Nephron (organoid): Measurements from ENCODE around the gene GFPT2.

Source experiments
- H3K27ac Mint-ChIP-seq, 3 experiments: 2 replicates each; pipeline ENCODE4 v1.8.0; 2020; ENCODE audit warnings: mixed read lengths in 3 of 3, mild to moderate bottlenecking in 2 of 3, moderate library complexity in 1 of 3
- H3K27me3 Mint-ChIP-seq: 2 replicates; pipeline ENCODE4 v1.8.0; 2021; ENCODE audit warnings: low read depth, mild to moderate bottlenecking, moderate library complexity, mixed read lengths
- H3K36me3 Mint-ChIP-seq: 2 replicates; pipeline ENCODE4 v1.8.0; 2020; ENCODE audit warnings: low read depth, mixed read lengths
- H3K4me1 Mint-ChIP-seq: 2 replicates; pipeline ENCODE4 v1.8.0; 2020; ENCODE audit warnings: mixed read lengths
- H3K4me3 Mint-ChIP-seq, 3 experiments: 2 replicates each; pipeline ENCODE4 v1.8.0; 2020; ENCODE audit warnings: mild to moderate bottlenecking in 3 of 3, mixed read lengths in 3 of 3, moderate library complexity in 2 of 3
- H3K9me3 Mint-ChIP-seq: 2 replicates; pipeline ENCODE4 v1.8.0; 2020; ENCODE audit warnings: mixed read lengths
- TF ChIP-seq, protein P1 (sequence below), 3 experiments: fragments of 200-600 bp; sonication (generic); IDR thresholded peaks; one replicate each; pipeline ENCODE4 v1.5.0; 2021; ENCODE audit warnings: antibody characterized with exemption in 3 of 3; ENCODE audit not compliant: unreplicated experiment in 3 of 3

Gene GFPT2

GRCh38 chr5:180271221-180271620, 81.9 kb downstream of the GFPT2 start:
- Mint-ChIP-seq H3K4me1 (no peaks in the 10 kb centered on the region), H3K27ac (no peak overlapping the region), H3K4me3 (no peak overlapping the region), H3K27me3 (no peaks in the 10 kb centered on the region), H3K36me3 (peaks cover 98% of the 10 kb centered on the region), H3K9me3 (peaks cover 62% of the 10 kb centered on the region)
- TF ChIP-seq, protein P1, sequence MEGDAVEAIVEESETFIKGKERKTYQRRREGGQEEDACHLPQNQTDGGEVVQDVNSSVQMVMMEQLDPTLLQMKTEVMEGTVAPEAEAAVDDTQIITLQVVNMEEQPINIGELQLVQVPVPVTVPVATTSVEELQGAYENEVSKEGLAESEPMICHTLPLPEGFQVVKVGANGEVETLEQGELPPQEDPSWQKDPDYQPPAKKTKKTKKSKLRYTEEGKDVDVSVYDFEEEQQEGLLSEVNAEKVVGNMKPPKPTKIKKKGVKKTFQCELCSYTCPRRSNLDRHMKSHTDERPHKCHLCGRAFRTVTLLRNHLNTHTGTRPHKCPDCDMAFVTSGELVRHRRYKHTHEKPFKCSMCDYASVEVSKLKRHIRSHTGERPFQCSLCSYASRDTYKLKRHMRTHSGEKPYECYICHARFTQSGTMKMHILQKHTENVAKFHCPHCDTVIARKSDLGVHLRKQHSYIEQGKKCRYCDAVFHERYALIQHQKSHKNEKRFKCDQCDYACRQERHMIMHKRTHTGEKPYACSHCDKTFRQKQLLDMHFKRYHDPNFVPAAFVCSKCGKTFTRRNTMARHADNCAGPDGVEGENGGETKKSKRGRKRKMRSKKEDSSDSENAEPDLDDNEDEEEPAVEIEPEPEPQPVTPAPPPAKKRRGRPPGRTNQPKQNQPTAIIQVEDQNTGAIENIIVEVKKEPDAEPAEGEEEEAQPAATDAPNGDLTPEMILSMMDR (IDR thresholded peaks at IDR 0.05; ENCODE audit: unreplicated experiment in 3 of 3), result no peak

DNA sequence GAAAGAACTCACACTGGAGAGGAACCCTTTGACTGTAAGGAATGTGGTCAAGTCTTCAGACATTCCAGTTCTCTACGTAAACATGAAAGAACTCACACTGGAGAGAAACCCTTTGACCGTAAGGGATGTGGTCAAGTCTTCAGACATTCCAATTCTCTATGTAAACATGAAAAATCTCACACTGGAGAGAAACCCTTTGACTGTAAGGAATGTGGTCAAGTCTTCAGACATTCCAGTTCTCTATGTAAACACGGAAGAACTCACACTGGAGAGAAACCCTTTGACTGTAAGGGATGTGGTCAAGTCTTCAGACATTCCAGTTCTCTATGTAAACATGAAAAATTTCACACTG, 93.9 kb downstream of the GFPT2 start:
- Mint-ChIP-seq H3K36me3 (peaks cover 100% of the 10 kb centered on the region), H3K4me3 (no peak overlapping the region), H3K9me3 (peaks cover 89% of the 10 kb centered on the region), H3K4me1 (no peaks in the 10 kb centered on the region), H3K27ac (no peak overlapping the region), H3K27me3 (no peaks in the 10 kb centered on the region)
- TF ChIP-seq, protein P1 (IDR thresholded peaks at IDR 0.05; ENCODE audit: unreplicated experiment in 3 of 3), result no peak

GRCh38 chr5:180253036-180253824, 99.9 kb downstream of the GFPT2 start:
- TF ChIP-seq, protein P1 (IDR thresholded peaks at IDR 0.05; ENCODE audit: unreplicated experiment in 3 of 3), result no peak
- H3K9me3 Mint-ChIP-seq, result peaks cover 87% of the 10 kb centered on the region
- peaks cover 3% of the 10 kb centered on the region for H3K27me3 Mint-ChIP-seq
- peaks cover 100% of the 10 kb centered on the region for H3K36me3 Mint-ChIP-seq
- H3K4me3 Mint-ChIP-seq, result no peak overlapping the region
- no peaks in the 10 kb centered on the region for H3K4me1 Mint-ChIP-seq
- H3K27ac Mint-ChIP-seq, result no peak overlapping the region

DNA sequence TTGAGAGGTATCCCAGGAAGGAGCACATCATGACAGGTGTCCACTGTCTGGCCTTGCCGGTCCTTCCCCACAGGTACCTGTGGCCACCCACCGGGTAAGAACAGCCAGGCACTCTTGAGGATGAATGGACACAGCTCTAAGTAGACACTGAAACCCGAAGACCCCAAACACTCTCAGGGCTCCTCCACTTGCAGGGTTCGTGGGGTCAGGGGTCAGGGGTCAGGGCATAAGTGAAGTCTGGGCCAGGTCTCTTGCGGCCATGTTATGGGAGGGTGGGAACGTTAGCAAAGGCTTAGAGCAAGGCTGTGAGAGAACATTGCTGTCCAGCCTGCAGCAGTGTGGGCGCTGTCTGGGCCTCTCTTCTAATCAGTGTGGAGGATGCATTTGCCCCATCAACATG, 101.2 kb downstream of the GFPT2 start:
- H3K27ac Mint-ChIP-seq, result no peak overlapping the region
- H3K36me3 Mint-ChIP-seq, result peaks cover 100% of the 10 kb centered on the region
- TF ChIP-seq, protein P1 (IDR thresholded peaks at IDR 0.05; ENCODE audit: unreplicated experiment in 3 of 3), result no peak
- H3K4me3 Mint-ChIP-seq, result no peak overlapping the region
- no peaks in the 10 kb centered on the region for H3K4me1 Mint-ChIP-seq
- H3K9me3 Mint-ChIP-seq, result peaks cover 85% of the 10 kb centered on the region
- H3K27me3 Mint-ChIP-seq, result peaks cover 3% of the 10 kb centered on the region

DNA sequence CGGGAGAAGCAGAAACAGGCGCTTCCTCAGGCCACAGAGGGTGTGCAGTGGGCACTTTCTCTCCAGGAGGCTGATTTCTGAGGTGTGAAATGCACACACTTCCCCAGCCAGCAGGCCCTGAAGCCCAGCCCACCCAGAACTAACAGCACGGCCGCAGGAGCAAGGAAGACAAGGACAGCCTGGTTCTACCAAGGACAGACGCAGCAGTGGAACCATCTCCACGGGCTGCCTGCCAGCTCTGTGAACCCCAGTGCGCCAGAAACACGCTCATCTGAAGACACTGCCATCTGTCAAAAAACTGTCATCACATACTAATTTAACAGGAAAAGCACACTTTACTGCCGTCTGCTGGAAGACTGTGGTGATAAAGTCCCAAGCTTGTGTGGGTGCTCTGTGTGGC, 102.0 kb downstream of the GFPT2 start:
- no peak overlapping the region for H3K27ac Mint-ChIP-seq
- H3K9me3 Mint-ChIP-seq, result peaks cover 82% of the 10 kb centered on the region
- H3K36me3 Mint-ChIP-seq, result peaks cover 100% of the 10 kb centered on the region
- H3K4me1 Mint-ChIP-seq, result no peaks in the 10 kb centered on the region
- H3K4me3 Mint-ChIP-seq, result no peak overlapping the region
- H3K27me3 Mint-ChIP-seq, result peaks cover 3% of the 10 kb centered on the region
- TF ChIP-seq, protein P1 (IDR thresholded peaks at IDR 0.05; ENCODE audit: unreplicated experiment in 3 of 3), result no peak
